Right atrium auricular region (tissue), 2 donors: ENCODE measurements around the gene ADGRV1. TPM values are rescaled to one million over a fixed set of nuclear protein-coding genes. Genes with fewer than 3 reads are reported as not detected.
"Not testable (repeated sequence)": the region's sequence is repeated elsewhere in the genome, so short reads cannot be mapped to it uniquely, and the experiment has no call there.

ENCODE experiments used
- DNase-seq: peaks from one replicate; pipeline ENCODE4 v3.0.0-alpha.2; 2019; ENCODE audit warnings: low spot score
- H3K27ac ChIP-seq, 2 donors: fragments of 200-600 bp; sonication (generic); 1 replicate in 1 of 2; 2 replicates in 1 of 2; pipeline ENCODE4 v1.5.1; 2016 to 2019
- H3K27me3 ChIP-seq, 2 donors: fragments of 200-600 bp; sonication (generic); one replicate each; pipeline versions ENCODE4 v1.5.1 to v1.6.0; 2017 to 2019
- H3K36me3 ChIP-seq: fragments of 200-600 bp; sonication (generic); one replicate; pipeline ENCODE4 v1.5.1; 2016
- H3K4me1 ChIP-seq, 2 donors: fragments of 200-600 bp; sonication (generic); one replicate each; pipeline versions ENCODE4 v1.5.1 to v1.6.0; 2017 to 2019
- H3K4me3 ChIP-seq, 2 donors: fragments of 200-600 bp; sonication (generic); 1 replicate in 1 of 2; 2 replicates in 1 of 2; pipeline ENCODE4 v1.5.1; 2017 to 2019; ENCODE audit warnings: mild to moderate bottlenecking in 1 of 2, moderate library complexity in 1 of 2
- H3K9me3 ChIP-seq, 2 donors: fragments of 200-600 bp; sonication (generic); one replicate each; pipeline ENCODE4 v1.5.1; 2019
- CTCF ChIP-seq, 2 donors: fragments of 200-600 bp; sonication (generic); IDR thresholded peaks; one replicate each; pipeline ENCODE4 v1.5.1; 2019; ENCODE audit warnings: antibody characterized with exemption in 2 of 2
- total RNA-seq, 2 donors: library from RNA; depleted of rRNA; stranded (reverse); fragments of >200 nt; gene quantifications; one replicate each; pipeline ENCODE4 v1.1.0, GENCODE V29; 2016

Gene ADGRV1
- total RNA-seq, 2 donors from 2014 or later, result 1.4 to 1.8 TPM

- Histone ChIP-seq H3K9me3 (no peaks in the 10 kb centered on the region), H3K27me3 (no peaks in the 10 kb centered on the region), H3K4me1 (no peaks in the 10 kb centered on the region), H3K36me3 (no peaks in the 10 kb centered on the region), H3K4me3 (no peak overlapping the region), H3K27ac (no peak overlapping the region)
- no peak for TF ChIP-seq CTCF (IDR thresholded peaks at IDR 0.05)
- DNase-seq, result no peak
Observed at GRCh38 chr5:90675222-90675621, 116.6 kb downstream of the ADGRV1 start.

GRCh38 chr5:90680921-90681563 lies 122.4 kb downstream of the ADGRV1 start:
- Histone ChIP-seq H3K4me1 (no peaks in the 10 kb centered on the region), H3K36me3 (no peaks in the 10 kb centered on the region), H3K27ac (no peak overlapping the region), H3K27me3 (no peaks in the 10 kb centered on the region), H3K4me3 (no peak overlapping the region), H3K9me3 (no peaks in the 10 kb centered on the region)
- no peak for DNase-seq
- TF ChIP-seq CTCF (IDR thresholded peaks at IDR 0.05), result no peak

GRCh38 chr5:90682278-90682677 lies 123.7 kb downstream of the ADGRV1 start:
- H3K36me3 ChIP-seq, result no peaks in the 10 kb centered on the region
- H3K4me1 ChIP-seq, result no peaks in the 10 kb centered on the region
- no peak overlapping the region for H3K4me3 ChIP-seq
- H3K27ac ChIP-seq, result no peak overlapping the region
- no peak for DNase-seq
- no peaks in the 10 kb centered on the region for H3K9me3 ChIP-seq
- TF ChIP-seq CTCF (IDR thresholded peaks at IDR 0.05), result no peak
- H3K27me3 ChIP-seq, result no peaks in the 10 kb centered on the region

GRCh38 chr5:90685425-90686022 lies 126.9 kb downstream of the ADGRV1 start:
- DNase-seq, result no peak
- H3K27ac ChIP-seq, result no peak overlapping the region
- H3K27me3 ChIP-seq, result no peaks in the 10 kb centered on the region
- no peaks in the 10 kb centered on the region for H3K36me3 ChIP-seq
- no peak overlapping the region for H3K4me3 ChIP-seq
- no peak for TF ChIP-seq CTCF (IDR thresholded peaks at IDR 0.05)
- H3K9me3 ChIP-seq, result no peaks in the 10 kb centered on the region
- no peaks in the 10 kb centered on the region for H3K4me1 ChIP-seq

GRCh38 chr5:90686363-90686762 lies 127.8 kb downstream of the ADGRV1 start:
- H3K4me1 ChIP-seq, H3K36me3 ChIP-seq, H3K4me3 ChIP-seq, H3K27ac ChIP-seq, H3K9me3 ChIP-seq, DNase-seq, H3K27me3 ChIP-seq: not testable (repeated sequence)

- not testable (repeated sequence) for H3K27me3 ChIP-seq, H3K4me3 ChIP-seq, H3K4me1 ChIP-seq, H3K9me3 ChIP-seq, H3K27ac ChIP-seq, H3K36me3 ChIP-seq, DNase-seq
Observed at GRCh38 chr5:90687458-90687857, 128.9 kb downstream of the ADGRV1 start.

- Histone ChIP-seq H3K4me1 (no peaks in the 10 kb centered on the region), H3K27ac (no peak overlapping the region), H3K27me3 (no peaks in the 10 kb centered on the region), H3K36me3 (no peaks in the 10 kb centered on the region), H3K9me3 (no peaks in the 10 kb centered on the region), H3K4me3 (no peak overlapping the region)
- TF ChIP-seq CTCF (IDR thresholded peaks at IDR 0.05), result no peak
- no peak for DNase-seq
Observed at GRCh38 chr5:90689064-90689463, 130.5 kb downstream of the ADGRV1 start.
